GM12872 (cell line): Measurements from ENCODE around the gene GIMAP2.

Experiments used
- TF ChIP-seq, protein P1 (sequence below): IDR thresholded peaks from 3 replicates; pipeline ENCODE4 v1.5.1; 2011; ENCODE audit warnings: low read depth, mild to moderate bottlenecking, low read length, moderate library complexity; ENCODE audit not compliant: insufficient read depth

GIMAP2 gene

DNA sequence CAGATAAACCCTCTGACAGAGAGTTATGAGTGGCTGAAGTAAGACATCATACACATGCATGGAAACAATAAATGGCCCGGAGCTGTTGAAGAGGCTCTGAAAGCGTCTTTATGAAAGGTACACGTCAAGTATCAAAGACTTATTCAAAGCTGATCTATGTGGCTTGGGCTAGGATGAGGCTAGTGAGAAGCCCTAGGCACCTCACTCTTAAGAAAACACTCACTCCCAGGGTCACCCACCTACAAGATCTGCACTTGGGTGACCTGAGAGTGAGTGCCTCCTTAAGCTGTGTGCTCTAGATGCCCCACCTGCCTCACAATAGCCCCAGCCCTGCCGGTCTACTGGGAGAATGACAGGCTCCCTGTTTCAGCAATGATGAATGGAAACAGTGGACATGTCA is 29.8 kb downstream of the GIMAP2 start:
- TF ChIP-seq, protein P1, sequence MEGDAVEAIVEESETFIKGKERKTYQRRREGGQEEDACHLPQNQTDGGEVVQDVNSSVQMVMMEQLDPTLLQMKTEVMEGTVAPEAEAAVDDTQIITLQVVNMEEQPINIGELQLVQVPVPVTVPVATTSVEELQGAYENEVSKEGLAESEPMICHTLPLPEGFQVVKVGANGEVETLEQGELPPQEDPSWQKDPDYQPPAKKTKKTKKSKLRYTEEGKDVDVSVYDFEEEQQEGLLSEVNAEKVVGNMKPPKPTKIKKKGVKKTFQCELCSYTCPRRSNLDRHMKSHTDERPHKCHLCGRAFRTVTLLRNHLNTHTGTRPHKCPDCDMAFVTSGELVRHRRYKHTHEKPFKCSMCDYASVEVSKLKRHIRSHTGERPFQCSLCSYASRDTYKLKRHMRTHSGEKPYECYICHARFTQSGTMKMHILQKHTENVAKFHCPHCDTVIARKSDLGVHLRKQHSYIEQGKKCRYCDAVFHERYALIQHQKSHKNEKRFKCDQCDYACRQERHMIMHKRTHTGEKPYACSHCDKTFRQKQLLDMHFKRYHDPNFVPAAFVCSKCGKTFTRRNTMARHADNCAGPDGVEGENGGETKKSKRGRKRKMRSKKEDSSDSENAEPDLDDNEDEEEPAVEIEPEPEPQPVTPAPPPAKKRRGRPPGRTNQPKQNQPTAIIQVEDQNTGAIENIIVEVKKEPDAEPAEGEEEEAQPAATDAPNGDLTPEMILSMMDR: peak; percentile 18; the same call in 1 of the 3 replicates

DNA sequence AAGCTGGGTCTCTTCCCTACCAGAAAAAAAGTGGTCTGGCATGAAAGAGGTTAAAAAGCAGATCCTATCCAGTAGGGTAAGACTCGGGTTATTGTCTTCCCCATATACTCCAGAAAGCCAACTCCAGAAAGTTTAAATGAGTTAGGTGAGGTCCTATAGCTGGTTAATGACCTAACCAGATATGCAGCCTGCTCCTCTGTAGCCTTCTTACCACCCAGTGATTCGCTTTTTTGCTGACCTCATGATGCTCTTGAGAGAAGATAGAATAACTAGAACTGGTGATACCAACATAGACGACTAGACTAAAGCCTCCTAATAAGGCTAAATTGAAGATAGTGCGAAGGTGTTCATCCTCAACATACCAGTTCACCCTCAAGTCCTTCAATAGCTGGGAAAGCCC is 30.2 kb downstream of the GIMAP2 start:
- TF ChIP-seq, protein P1: no peak

DNA sequence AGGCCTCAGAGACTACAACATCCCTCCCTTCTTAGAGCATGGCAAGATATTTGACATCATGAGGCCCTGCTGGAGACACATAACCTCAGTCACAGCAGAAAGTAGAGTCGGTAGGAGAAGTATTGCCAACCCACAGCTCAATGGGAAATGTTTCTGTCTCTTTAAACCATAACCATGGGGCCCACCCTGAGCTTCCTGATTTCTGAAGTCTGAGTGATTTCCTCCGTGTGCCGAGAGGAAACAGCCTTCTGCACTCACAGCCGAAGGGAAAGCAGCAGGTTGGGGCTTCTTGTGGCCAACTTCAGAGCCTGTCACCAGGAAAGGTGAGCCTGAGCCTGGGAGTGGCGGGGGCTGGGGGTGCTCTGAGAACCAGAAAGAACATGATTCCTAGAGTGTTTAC is 30.9 kb downstream of the GIMAP2 start, which contains the start of gene GIMAP1:
Gene GIMAP1, plus strand, starts transcription at position 246 of the 400 bp plus-strand sequence. CDS start 2,435 bp downstream, outside the sequence.
- TF ChIP-seq, protein P1: no peak

DNA sequence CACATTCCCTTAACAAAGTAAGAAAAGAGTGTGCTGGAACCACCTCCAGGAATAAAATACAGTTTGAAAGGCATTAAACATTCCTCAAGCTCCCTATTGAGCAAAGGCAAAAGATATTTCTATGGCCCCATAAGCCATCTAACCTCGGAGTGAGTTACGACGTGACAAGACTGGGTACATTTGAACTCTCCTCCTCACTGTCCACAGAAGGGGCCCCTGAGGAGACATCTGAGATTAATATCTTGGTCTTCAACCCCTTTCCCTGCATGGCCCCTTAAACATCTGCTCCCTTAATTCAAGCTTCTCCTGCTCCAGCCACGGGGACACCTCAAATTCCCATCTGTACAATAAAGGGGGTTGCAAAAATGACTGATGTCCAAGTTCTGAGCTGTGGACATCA is 31.4 kb downstream of the GIMAP2 start:
- TF ChIP-seq, protein P1: no peak

DNA sequence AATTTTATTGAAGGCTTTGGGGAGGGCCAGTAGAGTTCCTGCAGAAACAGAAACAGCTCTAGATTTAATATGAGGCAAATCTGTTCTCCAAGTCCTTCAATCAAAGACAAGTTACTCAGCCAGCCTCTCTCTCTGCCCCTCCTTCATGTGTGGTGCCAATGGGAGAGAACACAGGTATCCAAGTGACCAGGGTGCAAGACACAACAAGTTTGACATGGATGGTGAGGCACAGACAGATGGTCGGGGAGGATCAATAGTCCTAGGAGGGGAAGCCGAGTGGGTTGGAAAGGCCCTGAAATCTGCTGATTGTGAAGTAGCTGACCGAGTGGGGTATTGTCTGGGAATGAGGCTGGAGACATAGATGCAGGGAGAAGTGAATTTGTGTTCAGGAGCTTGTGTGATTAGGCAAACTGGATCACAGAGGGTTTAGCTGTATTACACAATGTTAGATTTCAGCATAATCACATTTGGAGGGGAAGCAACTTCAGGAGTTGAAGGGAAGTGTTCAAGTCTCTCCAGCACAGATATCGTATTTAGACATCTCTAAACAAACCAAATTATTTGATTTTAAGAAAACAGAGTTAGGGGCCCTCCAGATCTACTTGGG is 32.4 kb downstream of the GIMAP2 start:
- TF ChIP-seq, protein P1: no peak

DNA sequence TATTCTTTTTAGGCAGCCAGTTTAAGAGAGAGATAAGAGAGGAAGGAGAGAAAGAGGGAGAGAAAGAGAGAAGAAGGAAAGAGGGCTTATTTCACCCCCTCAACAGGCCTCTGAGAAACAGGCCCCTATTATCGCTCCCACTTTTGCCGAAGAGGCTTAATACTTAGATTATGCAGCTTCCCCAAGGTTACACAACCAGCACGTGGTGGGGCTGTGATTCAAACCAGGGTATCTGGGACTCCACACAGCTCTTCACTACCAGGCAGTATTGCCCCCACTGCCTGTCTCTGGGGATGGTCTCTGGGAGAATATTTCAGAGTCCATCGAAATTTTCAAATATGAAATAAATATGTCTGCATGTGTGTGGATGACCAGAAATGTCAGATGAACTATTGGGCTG is 33.9 kb downstream of the GIMAP2 start:
- TF ChIP-seq, protein P1: no peak

DNA sequence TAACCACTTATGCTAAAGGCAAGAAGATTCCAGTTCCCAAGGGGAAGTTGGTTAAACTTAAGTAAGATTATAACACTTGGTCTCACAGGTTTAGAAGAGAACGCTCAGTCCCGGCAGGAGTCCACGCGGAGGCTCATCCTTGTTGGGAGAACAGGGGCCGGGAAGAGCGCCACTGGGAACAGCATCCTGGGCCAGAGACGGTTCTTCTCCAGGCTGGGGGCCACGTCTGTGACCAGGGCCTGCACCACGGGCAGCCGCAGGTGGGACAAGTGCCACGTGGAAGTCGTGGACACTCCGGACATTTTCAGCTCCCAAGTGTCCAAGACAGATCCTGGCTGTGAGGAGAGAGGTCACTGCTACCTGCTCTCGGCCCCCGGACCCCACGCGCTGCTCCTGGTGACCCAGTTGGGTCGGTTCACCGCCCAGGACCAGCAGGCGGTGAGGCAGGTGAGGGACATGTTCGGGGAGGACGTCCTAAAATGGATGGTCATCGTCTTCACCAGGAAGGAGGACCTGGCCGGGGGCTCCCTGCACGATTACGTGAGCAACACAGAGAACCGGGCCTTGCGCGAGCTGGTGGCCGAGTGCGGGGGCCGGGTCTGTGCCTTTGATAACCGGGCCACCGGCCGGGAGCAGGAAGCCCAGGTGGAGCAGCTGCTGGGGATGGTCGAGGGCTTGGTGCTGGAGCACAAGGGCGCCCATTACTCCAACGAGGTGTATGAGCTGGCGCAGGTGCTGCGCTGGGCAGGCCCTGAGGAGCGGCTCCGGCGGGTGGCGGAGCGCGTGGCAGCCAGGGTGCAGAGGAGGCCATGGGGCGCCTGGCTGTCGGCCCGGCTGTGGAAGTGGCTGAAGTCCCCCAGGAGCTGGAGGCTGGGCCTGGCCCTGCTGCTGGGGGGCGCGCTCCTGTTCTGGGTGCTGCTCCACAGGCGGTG is 34.7 kb downstream of the GIMAP2 start:
- TF ChIP-seq, protein P1: no peak
